H54 (cell line): Measurements from ENCODE around the gene COL27A1.

Experiments used
- DNase-seq: peaks from one replicate; pipeline ENCODE4 v3.0.0; 2011; ENCODE audit warnings: low spot score, mixed read lengths; ENCODE audit not compliant: insufficient read length
- FAIRE-seq: peaks from 3 replicates; lab custom pipeline; 2011; peaks lifted over from hg19 to GRCh38; lab: Jason Lieb, UNC
- POLR2A ChIP-seq: IDR thresholded peaks from 2 replicates; pipeline ENCODE4 v1.6.1; 2011; ENCODE audit warnings: low read depth, mild to moderate bottlenecking, low read length

Gene COL27A1

DNA sequence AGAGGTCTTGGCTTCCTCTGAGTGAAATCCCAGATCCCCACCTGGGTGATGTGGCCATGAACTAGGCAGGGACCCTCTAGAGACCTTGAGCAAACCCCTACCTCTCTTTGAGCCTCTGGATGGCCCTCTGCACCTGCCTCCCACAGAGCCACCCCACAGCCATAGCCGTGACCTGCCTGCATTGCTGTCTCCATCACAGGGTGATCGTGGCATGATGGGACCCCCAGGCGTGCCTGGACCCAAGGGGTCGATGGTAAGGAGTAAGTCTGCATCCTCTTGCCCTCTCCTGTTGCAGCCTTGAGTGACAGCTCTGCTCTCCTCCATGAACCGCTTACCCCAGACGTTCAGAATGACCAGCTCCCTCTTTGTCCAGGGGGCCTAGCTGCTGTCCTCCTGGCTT is 97.1 kb downstream of the COL27A1 start:
- no peak for DNase-seq
- no peak for FAIRE-seq
- TF ChIP-seq POLR2A = no peak

DNA sequence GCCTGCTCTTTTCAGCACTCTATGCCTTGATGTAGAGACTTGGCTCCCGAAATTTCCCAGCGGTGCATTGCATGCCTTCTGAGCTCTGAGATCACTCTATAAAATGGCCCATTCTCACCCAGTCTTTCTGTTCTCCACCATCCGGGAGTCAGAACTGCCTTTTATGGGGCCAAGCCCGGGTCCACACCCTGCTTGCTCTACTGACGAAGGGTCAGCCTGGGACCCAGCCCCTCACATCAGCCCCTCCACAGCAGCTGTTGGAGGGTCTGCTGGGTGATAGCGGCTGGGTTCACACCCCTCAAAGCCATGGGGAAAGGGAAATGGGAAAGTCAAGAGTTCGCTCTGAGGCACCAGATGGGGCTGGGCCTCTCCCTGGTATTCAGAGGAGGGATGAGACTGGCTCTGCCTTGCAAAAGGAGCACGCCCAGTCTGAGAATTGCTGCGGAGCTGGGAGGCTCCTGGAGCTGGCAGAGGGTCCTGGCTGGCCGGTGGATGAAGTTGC is 101.5 kb downstream of the COL27A1 start:
- DNase-seq = no peak
- no peak for FAIRE-seq
- TF ChIP-seq POLR2A = no peak

DNA sequence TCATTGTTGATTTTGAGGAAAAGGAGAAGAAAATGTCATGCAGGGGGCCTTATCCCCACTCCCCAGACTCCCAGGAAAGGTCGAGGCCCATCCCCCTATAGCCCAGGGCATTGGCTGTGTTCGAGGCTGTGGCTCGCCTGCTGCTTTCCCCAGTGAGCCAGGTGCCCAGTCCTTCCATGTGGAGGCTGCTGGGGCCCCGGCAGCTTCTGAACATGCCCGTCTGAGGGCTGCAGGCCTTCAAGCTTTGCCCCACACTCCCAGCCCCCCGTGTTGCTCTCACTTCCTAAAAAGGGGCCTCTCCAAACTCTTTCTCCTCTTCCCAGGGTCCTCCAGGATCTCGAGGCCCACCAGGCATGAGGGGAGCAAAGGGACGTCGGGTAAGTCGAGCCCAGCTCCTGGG is 102.9 kb downstream of the COL27A1 start:
- DNase-seq (no peak), FAIRE-seq (no peak)
- no peak for TF ChIP-seq POLR2A

DNA sequence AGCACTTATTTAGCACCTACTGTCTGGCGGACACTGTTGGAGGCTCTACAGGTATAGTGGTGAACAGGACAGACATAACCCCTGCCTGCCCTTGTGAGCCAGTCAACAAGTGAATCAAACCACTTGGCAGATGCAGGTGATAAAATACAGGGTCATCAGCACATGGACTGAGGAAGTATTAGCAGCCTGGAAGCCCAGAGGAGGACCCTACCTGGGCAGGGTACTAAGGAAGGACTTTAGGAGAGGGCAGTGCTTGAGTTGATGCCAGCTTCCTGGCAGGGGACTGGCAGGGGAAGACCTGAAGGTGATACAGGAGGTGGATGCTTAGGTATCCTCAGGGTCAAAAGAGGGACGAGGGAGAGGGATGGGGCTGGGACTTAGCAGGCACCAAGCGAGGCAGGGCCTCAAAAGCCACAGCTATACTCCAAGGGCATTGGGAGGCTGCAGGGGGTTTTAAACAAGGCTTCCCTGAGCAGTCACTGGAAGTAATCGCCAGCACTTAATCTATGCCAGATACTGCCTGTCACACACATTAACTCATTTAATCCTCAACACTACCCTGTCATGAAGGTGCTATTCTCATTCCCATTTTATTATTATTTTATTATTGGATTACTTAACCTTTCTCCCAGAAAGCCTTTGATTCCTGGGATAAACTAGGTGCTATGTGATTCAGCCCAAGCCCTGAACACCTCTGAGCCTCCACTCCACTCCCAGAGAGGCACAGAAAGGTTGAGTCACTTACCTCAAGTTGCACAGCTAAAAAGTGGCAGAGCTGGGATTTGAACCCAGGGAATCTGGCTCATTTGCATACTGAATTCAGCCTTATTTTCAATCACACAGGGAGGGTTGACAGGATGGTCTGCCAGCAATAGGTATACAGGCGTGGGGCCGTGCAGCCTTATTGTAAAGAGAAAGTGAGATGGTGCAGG is 103.8 kb downstream of the COL27A1 start:
- DNase-seq (no peak), FAIRE-seq (no peak)
- no peak for TF ChIP-seq POLR2A

DNA sequence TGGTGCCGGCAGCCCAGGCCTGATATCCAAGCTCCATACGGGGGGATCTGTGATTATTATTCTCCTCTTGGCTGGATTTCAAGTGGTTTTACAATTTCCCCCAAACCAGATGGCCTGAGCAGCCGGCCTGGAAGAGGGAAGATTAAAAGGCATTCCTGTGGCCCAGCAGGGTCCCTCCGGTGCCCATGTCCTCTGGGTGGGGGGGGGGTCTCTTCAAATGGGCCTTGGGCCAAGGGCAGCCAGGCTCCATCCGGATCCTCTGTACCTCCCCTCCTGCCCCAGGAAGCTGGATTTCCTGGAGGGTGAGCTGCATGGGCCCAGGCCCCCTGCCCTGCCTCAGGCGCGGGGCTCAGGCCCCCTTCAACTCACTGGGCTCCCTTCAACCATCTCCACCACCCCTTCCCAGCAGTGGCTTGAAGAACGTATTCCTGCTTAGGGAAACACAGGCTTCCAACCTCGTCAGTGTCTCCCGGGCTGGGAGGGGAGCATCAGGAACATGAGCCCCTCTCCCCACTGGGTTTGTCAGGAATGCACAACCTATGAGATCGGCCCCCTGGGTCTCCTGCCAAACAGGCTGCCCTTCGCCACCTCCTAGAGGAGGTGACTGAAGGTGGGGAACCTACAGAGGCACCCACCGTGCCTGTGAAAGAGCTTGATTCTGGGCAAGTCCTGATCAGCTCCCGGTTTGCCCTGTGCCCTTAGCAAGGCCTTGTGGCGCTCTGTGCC is 104.6 kb downstream of the COL27A1 start:
- no peak for TF ChIP-seq POLR2A
- no peak for FAIRE-seq
- no peak for DNase-seq

DNA sequence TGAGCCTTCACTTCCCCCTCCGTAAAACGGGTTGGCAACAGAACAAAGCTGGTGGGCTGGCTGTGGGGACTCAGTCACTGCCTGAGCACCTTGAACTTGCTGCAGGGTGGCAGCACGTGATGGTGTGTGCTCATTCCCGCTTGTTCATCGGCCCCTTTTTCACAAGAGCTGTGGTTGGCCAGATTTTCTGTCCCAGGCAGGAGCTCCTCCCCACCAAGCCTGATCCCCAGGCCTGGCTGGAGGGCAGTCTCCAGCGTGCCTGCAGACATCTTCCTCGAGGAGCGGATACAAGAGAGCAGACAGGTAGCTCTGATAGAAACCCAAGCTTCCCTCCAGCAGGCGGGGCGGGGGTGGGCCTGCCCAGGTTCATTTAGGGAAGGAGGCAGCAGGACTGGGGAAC is 105.7 kb downstream of the COL27A1 start:
- FAIRE-seq (no peak), DNase-seq (no peak)
- no peak for TF ChIP-seq POLR2A

DNA sequence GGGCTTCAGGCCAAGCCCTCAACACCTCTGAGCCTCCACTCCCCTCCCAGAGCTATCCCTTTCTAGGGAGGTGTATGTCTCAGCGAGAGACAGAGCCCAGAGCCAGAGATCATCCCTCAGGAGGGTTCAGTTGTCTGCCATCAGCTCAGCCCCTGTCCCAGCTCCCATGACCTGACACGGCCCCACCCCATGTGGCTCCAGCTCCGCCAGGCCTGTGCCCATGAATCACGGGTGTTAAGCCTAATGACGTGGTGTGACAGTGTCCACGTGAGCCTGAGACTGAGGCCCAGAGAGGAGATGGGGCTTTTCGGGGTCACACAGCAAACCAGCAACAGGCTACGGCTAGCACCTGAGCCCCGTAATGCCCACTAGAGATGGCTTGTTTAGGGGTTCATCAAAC is 106.7 kb downstream of the COL27A1 start:
- no peak for FAIRE-seq
- no peak for DNase-seq
- no peak for TF ChIP-seq POLR2A

DNA sequence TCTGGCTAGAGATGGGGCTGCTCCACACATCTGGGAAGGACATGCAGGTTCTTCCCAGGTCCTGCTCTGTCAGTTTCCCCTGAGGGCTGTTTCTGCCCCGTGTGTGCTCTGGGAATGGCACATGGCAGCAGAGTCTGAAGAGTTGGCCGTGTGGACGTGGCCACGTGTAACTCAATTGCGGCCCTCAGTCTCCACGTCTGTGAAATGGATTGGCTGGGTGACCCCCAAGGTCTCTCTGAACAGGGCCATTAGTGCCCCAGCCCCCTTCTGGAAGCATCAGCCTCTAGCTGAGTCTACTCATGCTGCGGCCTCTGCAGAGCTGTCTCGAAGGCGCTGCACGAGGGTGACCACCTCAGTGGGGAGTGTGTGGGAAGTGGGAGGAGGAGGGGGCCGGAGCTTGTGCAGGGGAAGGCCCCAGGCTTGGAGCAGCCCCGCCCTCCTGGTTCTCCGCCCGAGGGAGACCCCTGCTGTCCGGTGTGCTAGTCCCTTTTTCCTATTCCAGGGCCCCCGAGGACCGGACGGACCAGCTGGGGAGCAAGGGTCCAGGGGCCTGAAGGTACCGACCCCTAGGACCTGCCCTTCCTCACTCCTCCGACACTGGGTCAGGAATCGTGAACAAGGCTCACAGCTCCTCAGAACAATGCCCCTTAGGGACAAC is 108.6 kb downstream of the COL27A1 start:
- no peak for TF ChIP-seq POLR2A
- no peak for DNase-seq
- no peak for FAIRE-seq

DNA sequence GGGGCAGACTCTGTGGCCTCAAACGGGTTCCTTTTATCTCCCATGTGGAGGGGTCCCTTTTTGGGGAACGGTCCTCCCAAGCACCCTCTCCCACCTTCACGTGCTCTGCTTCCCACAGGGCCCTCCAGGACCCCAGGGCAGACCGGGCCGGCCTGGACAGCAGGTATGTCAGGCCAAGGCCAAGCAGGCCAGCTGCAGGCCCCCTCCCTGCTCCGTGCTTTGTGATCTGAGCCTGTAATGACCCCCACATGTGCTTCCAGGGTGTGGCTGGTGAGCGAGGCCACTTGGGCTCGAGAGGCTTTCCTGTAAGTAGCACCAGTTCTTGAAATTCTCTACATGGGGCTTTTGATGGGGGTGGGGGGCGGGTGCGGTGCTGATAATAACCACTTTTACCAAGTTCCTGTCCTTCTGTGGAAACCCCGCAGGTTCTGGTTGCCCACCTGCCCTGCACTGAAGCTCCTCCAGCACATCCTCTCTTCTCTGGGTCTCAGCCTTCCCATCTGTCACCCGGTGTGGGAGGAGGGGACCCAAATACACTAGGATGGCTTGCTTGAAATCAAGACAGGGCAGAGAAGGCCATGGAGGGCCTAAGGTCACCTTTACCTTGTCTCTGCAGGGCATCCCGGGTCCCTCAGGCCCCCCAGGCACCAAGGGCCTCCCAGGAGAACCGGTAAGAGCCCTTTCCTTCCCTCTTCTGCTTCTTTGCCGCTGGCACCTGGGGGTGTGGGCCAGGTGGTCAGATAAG is 109.6 kb downstream of the COL27A1 start:
- no peak for TF ChIP-seq POLR2A
- FAIRE-seq = no peak

DNA sequence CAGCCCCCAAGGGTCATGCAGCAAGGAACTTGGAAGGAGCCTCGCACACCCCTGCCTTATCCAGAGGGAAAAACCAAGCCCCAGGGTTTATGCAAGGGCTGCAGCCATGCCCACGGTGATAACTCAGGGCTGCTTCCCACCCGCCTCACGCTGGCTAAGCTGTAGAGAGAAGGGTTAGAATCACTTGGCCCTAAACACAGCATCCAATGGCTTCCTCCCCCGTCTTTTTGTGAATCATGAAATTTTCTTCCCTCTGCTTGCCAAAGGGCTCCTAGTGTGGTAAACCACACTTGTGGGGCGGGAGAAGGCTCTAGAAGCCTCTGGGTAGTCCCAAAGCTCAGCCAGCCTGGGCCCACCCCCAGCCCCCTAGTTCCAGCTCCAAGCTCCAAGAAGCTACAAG is 111.6 kb downstream of the COL27A1 start:
- TF ChIP-seq POLR2A = no peak
- no peak for FAIRE-seq

More for the DNA sequence above, 109.6 kb downstream of the COL27A1 start:
- no peak for DNase-seq

DNA sequence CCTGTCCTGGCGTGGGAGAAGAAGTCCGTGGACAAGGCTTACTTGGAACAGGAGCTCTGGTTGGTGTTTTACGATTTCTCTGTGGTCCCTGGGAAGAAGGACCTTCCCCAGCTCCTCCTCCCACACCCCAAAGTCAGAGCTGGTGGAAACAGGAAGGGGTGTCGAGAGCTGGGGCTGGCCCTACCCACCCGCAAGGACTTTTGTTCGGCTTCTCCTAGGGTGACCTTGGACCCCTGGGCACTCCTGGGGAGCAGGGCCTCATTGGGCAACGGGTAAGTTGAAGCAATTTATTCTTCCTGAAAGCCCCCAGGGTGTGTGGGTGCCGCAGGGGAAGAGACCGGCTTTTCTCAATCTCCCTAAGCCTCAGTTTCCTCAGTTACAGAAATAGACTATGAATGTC is 113.7 kb downstream of the COL27A1 start:
- TF ChIP-seq POLR2A = no peak
- no peak for DNase-seq
- FAIRE-seq = no peak

More for the DNA sequence above, 111.6 kb downstream of the COL27A1 start:
- no peak for DNase-seq

DNA sequence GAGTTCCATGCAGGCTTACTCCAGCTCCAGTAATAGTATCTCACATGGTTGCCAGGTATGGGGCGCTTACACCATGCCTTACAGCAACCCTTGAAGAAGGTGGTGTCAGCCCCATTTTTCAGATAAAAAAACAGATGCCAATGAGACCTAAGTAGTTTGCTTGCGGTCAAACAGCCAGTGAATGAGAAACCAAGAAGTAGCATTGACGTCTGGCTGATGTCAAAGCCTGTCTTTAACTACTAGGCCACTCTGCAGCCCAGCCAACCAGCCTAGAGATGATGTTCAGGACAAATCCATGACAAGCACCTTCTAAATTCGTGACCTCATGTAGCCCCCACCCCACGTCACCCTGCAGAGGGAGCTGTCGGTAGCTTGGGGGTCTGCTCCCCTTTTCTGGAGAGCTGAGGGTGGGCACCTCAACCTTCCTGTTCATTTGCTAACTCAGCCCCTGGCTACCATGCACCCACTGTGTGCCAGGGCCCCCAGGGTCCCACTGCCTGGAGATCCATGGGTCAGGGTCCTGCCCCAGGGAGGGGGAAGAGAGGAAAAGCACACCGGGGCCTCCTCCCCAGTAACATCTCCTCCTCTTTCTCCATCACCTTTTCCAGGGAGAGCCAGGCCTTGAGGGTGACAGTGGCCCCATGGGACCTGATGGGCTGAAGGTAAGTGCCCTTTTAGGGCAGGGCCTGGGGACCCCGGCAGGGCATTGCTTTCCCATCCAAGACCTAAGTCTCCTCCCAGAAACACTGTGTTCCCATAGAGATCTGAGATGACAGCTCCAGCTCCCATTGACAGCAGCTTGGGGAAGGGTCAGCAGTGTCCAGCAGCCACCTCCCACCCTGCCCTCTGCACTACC is 115.0 kb downstream of the COL27A1 start:
- no peak for FAIRE-seq
- DNase-seq = no peak
- TF ChIP-seq POLR2A = no peak
